Measurements from ENCODE around the gene FAM210B. TPM values are rescaled to one million over a fixed set of nuclear protein-coding genes. Genes with fewer than 3 reads are reported as not detected.

Gene FAM210B
- total and polyA plus RNA-seq, 9 of the 15 experiments (the other 6 are each of a cell fraction or from before 2014, with no cell fraction given) = 12.1 to 87.3 (median 47.6) TPM

DNA sequence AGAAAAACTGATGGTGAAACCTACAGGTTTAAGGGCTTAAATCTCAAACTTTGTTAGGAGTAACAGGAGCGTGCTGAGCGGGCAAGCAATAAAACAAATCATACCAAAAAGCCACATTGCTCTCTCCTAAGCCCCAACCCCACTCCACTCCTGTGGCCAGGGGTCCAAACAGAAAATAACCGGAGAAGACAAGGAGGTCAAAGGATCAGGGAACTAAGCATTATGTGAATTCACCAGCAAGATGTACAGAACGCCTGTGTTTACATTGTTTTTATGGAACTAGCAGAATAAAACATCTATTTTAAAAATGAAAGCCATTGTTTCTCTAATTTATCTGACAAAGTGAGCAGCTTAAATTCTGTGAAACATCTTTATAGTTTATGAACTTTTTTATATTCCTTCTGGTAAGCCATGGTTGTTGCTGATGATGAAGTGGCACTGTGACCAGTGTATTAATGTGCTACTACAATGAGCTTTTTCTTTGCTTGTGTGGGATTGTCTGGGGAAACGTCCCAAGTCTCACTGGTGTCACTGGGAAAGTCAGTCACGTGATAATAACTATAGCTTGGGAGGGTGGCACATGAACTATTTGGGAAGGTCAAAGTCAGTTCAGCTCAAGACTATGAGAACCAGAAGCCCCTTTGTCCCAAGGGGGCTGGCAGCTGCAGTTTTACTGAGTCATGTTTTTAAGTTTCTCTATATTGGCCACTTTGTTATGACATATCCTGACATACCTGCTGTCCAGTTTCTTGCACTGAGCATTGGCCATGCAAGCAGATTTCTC lies 9.8 kb downstream of the FAM210B start (continued):
- TF ChIP-seq ZBTB40 (IDR thresholded peaks at IDR 0.05) (no peak), ZBTB40 (CRISPR knock-in tag; IDR thresholded peaks at IDR 0.05) (no peak), ZZZ3 (IDR thresholded peaks at IDR 0.05) (no peak), CHD1 (IDR thresholded peaks at IDR 0.05; ENCODE audit: low read length) (no peak), MIER1 (IDR thresholded peaks at IDR 0.05; ENCODE audit: low read depth) (no peak), PCBP2 (IDR thresholded peaks at IDR 0.05; ENCODE audit: low read depth, low read length, poor library complexity, severe bottlenecking) (no peak), HDAC2 (IDR thresholded peaks at IDR 0.05) (no peak), RBM15 (IDR thresholded peaks at IDR 0.05; ENCODE audit: insufficient read depth, low read length) (no peak), POLR2A (conservative IDR thresholded peaks at IDR 0.05) (peak; percentile 68; the same call in 1 of the 2 replicates), GATAD2B (IDR thresholded peaks at IDR 0.05; ENCODE audit: borderline replicate concordance) (no peak), ETS1 (conservative IDR thresholded peaks at IDR 0.05; ENCODE audit: control insufficient read depth, low read depth, low read length) (no peak), C11orf30 (IDR thresholded peaks at IDR 0.05; ENCODE audit: low read depth) (0 out of 2 replicates have a peak, but pooled peaks have one; percentile 12), ZNF76 (CRISPR knock-in tag; IDR thresholded peaks at IDR 0.05; ENCODE audit: borderline replicate concordance) (no peak), SMAD3 (CRISPR knock-in tag; conservative IDR thresholded peaks at IDR 0.05) (no peak), HOMEZ (CRISPR knock-in tag; IDR thresholded peaks at IDR 0.05) (no peak)
- TF ChIP-seq, protein P1, sequence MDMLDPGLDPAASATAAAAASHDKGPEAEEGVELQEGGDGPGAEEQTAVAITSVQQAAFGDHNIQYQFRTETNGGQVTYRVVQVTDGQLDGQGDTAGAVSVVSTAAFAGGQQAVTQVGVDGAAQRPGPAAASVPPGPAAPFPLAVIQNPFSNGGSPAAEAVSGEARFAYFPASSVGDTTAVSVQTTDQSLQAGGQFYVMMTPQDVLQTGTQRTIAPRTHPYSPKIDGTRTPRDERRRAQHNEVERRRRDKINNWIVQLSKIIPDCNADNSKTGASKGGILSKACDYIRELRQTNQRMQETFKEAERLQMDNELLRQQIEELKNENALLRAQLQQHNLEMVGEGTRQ (CRISPR knock-in tag; IDR thresholded peaks at IDR 0.05) = peak; percentile 21; the same call in 1 of the 2 replicates
